Endothelial cell of umbilical vein (primary cell): ENCODE results near the gene CYBC1. TPM values are rescaled to one million over a fixed set of nuclear protein-coding genes. Genes with fewer than 3 reads are reported as not detected.
"Not testable (repeated sequence)": the region's sequence is repeated elsewhere in the genome, so short reads cannot be mapped to it uniquely, and the experiment has no call there.

Source experiments
- BruUV-seq: library from RNA; stranded (reverse); fragments of 400-500 nt; replicated peaks from 2 replicates; lab custom pipeline; 2021; lab: Mats Ljungman, UMichigan
- CTCF ChIA-PET: fragments of 300-600, 350-600 bp; sonication (Branson Sonifier 250); formaldehyde crosslinking; loops from one replicate; lab custom pipeline; 2021; ENCODE audit warnings: antibody characterized with exemption, inconsistent platforms; lab: Charles Lee
- POLR2A ChIA-PET: fragments of 300-600, 350-600 bp; sonication (Branson Sonifier 250); formaldehyde crosslinking; loops from one replicate; lab custom pipeline; 2021; ENCODE audit warnings: antibody characterized with exemption, inconsistent platforms; lab: Charles Lee
- DNase-seq: peaks from one replicate; pipeline ENCODE4 v3.0.0-alpha.2; 2011; ENCODE audit warnings: low read depth, low spot score
- FAIRE-seq: peaks from 2 replicates; lab custom pipeline; 2011; peaks lifted over from hg19 to GRCh38; lab: Jason Lieb, UNC
- H2AFZ ChIP-seq: 2 replicates; pipeline ENCODE4 v1.6.0; 2012; ENCODE audit warnings: low read depth, low read length, control low read depth, inconsistent platforms
- H3K27ac ChIP-seq: 2 replicates; pipeline ENCODE4 v1.5.1; 2011; ENCODE audit warnings: low read depth, mild to moderate bottlenecking, control low read depth, low read length, moderate library complexity; ENCODE audit not compliant: insufficient read depth
- H3K27me3 ChIP-seq, 2 experiments: 2 replicates each; pipeline versions ENCODE4 v1.6.0 to v1.6.1; 2011; ENCODE audit warnings: low read length in 2 of 2, mixed read lengths in 1 of 2; ENCODE audit not compliant: control insufficient read depth in 2 of 2, insufficient read depth in 2 of 2
- H3K36me3 ChIP-seq, 2 experiments: 2 replicates in 1 of 2; 3 replicates in 1 of 2; pipeline ENCODE4 v1.5.1; 2011; ENCODE audit warnings: low read length in 2 of 2, mild to moderate bottlenecking in 1 of 2, moderate library complexity in 1 of 2; ENCODE audit not compliant: control insufficient read depth in 2 of 2, insufficient read depth in 2 of 2; ENCODE audit errors: extremely low read depth in 1 of 2
- H3K4me1 ChIP-seq: 3 replicates; pipeline ENCODE4 v1.5.1; 2011; ENCODE audit warnings: mild to moderate bottlenecking, low read length; ENCODE audit not compliant: control insufficient read depth, insufficient read depth; ENCODE audit errors: extremely low read depth
- H3K4me2 ChIP-seq: 2 replicates; pipeline ENCODE4 v1.6.1; 2011; ENCODE audit warnings: low read length, control low read depth, mixed read lengths; ENCODE audit not compliant: insufficient read depth
- H3K4me3 ChIP-seq, 3 experiments: fragments of 200-600 bp in 1 of 3; sonication (generic), shearing (Covaris generic) in 1 of 3; replicated peaks in 1 of 3; 2 replicates each; pipeline ENCODE4 v1.5.1; 2011 to 2016; ENCODE audit warnings: control low read depth in 3 of 3, low read length in 3 of 3, mild to moderate bottlenecking in 2 of 3, inconsistent platforms in 1 of 3, low read depth in 1 of 3, moderate library complexity in 1 of 3; ENCODE audit not compliant: insufficient read depth in 1 of 3
- H3K79me2 ChIP-seq: 2 replicates; pipeline ENCODE4 v1.6.0; 2012; ENCODE audit warnings: low read length, inconsistent platforms; ENCODE audit not compliant: control insufficient read depth, insufficient read depth
- H3K9ac ChIP-seq: replicated peaks from 2 replicates; pipeline ENCODE3; 2011; ENCODE audit warnings: low read length, control low read depth; ENCODE audit not compliant: insufficient read depth; ENCODE audit errors: extremely low read depth
- H3K9me1 ChIP-seq: replicated peaks from 3 replicates; pipeline ENCODE4 v1.6.0; 2011; ENCODE audit warnings: mild to moderate bottlenecking, low read length; ENCODE audit not compliant: control insufficient read depth, insufficient read depth; ENCODE audit errors: extremely low read depth
- H3K9me3 ChIP-seq: replicated peaks from 2 replicates; pipeline ENCODE4 v1.5.1; 2012; ENCODE audit warnings: low read length, inconsistent platforms; ENCODE audit not compliant: control insufficient read depth, insufficient read depth
- H4K20me1 ChIP-seq: replicated peaks from 2 replicates; pipeline ENCODE3; 2011; ENCODE audit warnings: mild to moderate bottlenecking, low read length; ENCODE audit not compliant: control insufficient read depth, insufficient read depth; ENCODE audit errors: extremely low read depth
- JUN ChIP-seq: IDR thresholded peaks from 2 replicates; pipeline ENCODE4 v1.6.1; 2011; ENCODE audit warnings: borderline replicate concordance, low read depth; ENCODE audit not compliant: insufficient read length, insufficient read depth
- POLR2AphosphoS5 ChIP-seq: IDR thresholded peaks from 2 replicates; pipeline ENCODE4 v1.6.1; 2012; ENCODE audit warnings: low read depth, mild to moderate bottlenecking, control low read depth, low read length, moderate library complexity; ENCODE audit not compliant: insufficient read depth
- dilution Hi-C: fragments of 300-500 bp; cut with MboI; formaldehyde crosslinking; loops from one replicate; pipeline ENCODE4 v1.15.0; 2019; ENCODE audit warnings: low sequenced_read_pairs; ENCODE audit not compliant: extremely low pct_ligation_motif_present
- intact Hi-C: fragments of 100-400 bp; cut with micrococcal nuclease; formaldehyde crosslinking; loops from one replicate; pipeline ENCODE4 v1.10.0; 2022
- polyA plus RNA-seq, 4 experiments: library from polyadenylated mRNA; depleted of rRNA in 3 of 4; stranded (reverse) in 3 of 4; unstranded in 1 of 4; fragments of >200 nt; gene quantifications; 2 replicates each; pipeline versions ENCODE4 v1.2.1 to v1.2.3, GENCODE V29; 2011 to 2012; ENCODE audit warnings: missing spikeins in 1 of 4
- total RNA-seq: library from RNA; stranded (reverse); gene quantifications from 2 replicates; pipeline ENCODE4 v1.2.3, GENCODE V29; 2021

Gene CYBC1
- total and polyA plus RNA-seq, 2 donors (not counting 3 experiments of a cell fraction or from before 2014, with no cell fraction given) = 71.8 to 81.5 TPM

DNA sequence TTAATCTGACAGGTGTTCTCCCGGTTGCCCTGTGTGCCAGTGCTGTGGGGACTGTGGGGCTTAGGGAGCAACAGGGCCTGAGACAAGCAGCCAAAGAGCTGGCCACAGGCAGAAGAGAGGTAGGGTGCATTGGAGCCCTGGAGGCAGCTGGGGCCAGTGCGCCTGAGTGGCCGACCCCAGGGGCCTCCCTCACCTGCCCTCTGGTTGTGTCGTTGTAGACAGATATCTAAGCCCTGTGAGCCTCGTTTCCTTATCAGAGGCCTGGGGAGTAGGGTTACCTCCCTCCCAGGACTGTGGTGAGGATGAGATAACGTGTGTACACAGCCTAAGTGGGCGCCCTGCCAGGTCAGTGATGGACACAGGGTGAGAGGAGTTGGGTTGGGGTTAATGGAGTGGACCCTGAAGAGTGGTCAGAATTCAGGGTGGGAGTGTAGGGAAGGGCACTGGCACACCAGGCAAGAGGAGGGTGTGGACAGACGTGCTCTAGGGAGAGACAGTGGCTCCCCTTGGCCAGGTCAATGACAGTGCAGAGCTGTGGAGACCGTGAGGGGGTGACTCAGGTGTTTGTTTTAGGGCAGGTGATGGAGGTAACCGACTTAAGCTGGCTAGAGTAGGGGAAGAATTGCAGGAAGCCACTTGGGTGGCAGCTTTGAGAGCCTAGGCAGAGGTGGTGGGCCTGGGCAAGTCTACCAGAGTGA lies 11.4 kb upstream of the CYBC1 start:
- no peak for FAIRE-seq
- POLR2A ChIA-PET = no interaction called here

DNA sequence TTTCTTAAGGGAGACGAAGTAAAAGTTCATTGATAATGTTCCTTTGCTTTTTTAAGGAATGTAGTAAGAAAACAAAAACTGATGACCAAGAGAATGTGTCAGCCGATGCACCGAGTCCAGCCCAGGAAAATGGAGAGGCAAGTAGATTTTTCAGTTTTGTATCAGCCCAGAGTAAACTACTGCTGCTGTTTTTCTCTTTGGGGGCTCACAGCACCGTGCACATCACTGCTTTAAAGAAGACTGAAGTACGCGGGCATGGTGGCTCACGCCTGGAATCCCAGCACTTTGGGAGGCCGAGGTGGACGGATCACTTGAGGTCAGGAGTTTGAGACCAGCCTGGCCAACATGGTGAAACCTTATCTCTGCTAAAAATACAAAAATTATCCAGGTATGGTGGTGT lies 9.4 kb upstream of the CYBC1 start:
- H3K4me3 ChIP-seq, H3K9ac ChIP-seq, dilution Hi-C loops, H3K9me3 ChIP-seq, POLR2A ChIA-PET, FAIRE-seq, H4K20me1 ChIP-seq, H3K27me3 ChIP-seq, H3K9me1 ChIP-seq, H3K27ac ChIP-seq, DNase-seq, CTCF ChIA-PET, BruUV-seq, H2AFZ ChIP-seq, H3K79me2 ChIP-seq, H3K4me2 ChIP-seq: not testable (repeated sequence)
- Histone ChIP-seq H3K36me3 (peaks cover 0 to 27% of the 10 kb centered on the region in 2 experiments), H3K4me1 (peaks cover 11% of the 10 kb centered on the region)
- intact Hi-C loops = loop anchor here (2.0 to 10.0 kb wide), 3 partner anchors 59 to 385 kb away; partner anchors contain the start of genes FOXK2 and ZNF750

More for the DNA sequence above, 11.4 kb upstream of the CYBC1 start:
- no peaks in the 10 kb centered on the region for H3K79me2 ChIP-seq
- intact Hi-C loops = no loop called here
- H2AFZ ChIP-seq = no peak overlapping the region
- BruUV-seq = no TSS peak
- no peaks in the 10 kb centered on the region for H3K9me1 ChIP-seq
- H3K9me3 ChIP-seq = no peaks in the 10 kb centered on the region
- dilution Hi-C loops = no loop called here
- no peak overlapping the region for H3K4me2 ChIP-seq
- H3K4me1 ChIP-seq = peaks cover 11% of the 10 kb centered on the region
- CTCF ChIA-PET = no interaction called here
- peaks cover 0 to 38% of the 10 kb centered on the region in 2 experiments for H3K36me3 ChIP-seq
- no peak for DNase-seq
- no peak overlapping the region for H3K4me3 ChIP-seq
- H3K27me3 ChIP-seq = no peaks in the 10 kb centered on the region
- no peak for TF ChIP-seq JUN
- peak; percentile 21 for TF ChIP-seq POLR2AphosphoS5
- H3K9ac ChIP-seq = no peak overlapping the region
- H4K20me1 ChIP-seq = no peaks in the 10 kb centered on the region
- H3K27ac ChIP-seq = no peak overlapping the region
